Esophagus (tissue), 2 donors: Measurements from ENCODE around the gene SMURF1. TPM values are rescaled to one million over a fixed set of nuclear protein-coding genes. Genes with fewer than 3 reads are reported as not detected.

Source experiments
- H3K27ac ChIP-seq, 2 donors: one replicate each; pipeline ENCODE4 v1.5.1; 2013; ENCODE audit warnings: low read depth in 2 of 2, mild to moderate bottlenecking in 2 of 2, inconsistent platforms in 1 of 2, low read length in 1 of 2, moderate library complexity in 1 of 2
- H3K27me3 ChIP-seq, 2 donors: one replicate each; pipeline ENCODE4 v1.6.1; 2013; ENCODE audit warnings: low read length in 2 of 2, control low read depth in 1 of 2, mild to moderate bottlenecking in 1 of 2; ENCODE audit not compliant: insufficient read depth in 2 of 2, control insufficient read depth in 1 of 2
- H3K36me3 ChIP-seq, 2 donors: one replicate each; pipeline ENCODE4 v1.6.1; 2013; ENCODE audit warnings: low read length in 1 of 2; ENCODE audit not compliant: control insufficient read depth in 2 of 2, insufficient read depth in 2 of 2
- H3K4me1 ChIP-seq, 2 donors: one replicate each; pipeline ENCODE4 v1.6.1; 2013; ENCODE audit warnings: low read length in 1 of 2; ENCODE audit not compliant: control insufficient read depth in 2 of 2, insufficient read depth in 2 of 2
- H3K4me3 ChIP-seq, 2 donors: one replicate each; pipeline ENCODE4 v1.5.1; 2013; ENCODE audit warnings: low read length in 2 of 2, mild to moderate bottlenecking in 2 of 2, low read depth in 1 of 2, moderate library complexity in 1 of 2
- H3K9me3 ChIP-seq, 2 donors: one replicate each; pipeline ENCODE4 v1.6.1; 2013; ENCODE audit warnings: mild to moderate bottlenecking in 2 of 2, low read depth in 1 of 2, low read length in 1 of 2, moderate library complexity in 1 of 2; ENCODE audit not compliant: control insufficient read depth in 2 of 2, insufficient read depth in 1 of 2
- WGBS, 2 donors: extraction: QIAGEN DNeasy Blood & Tissue Kit; methylation state at CpG; one replicate each; pipeline ENCODE4 v1.1.7; 2013; 5-methylcytosine and 5-hydroxymethylcytosine counted together
- polyA plus RNA-seq, 2 donors: library from polyadenylated mRNA; stranded (reverse); fragments of 200-250 nt; gene quantifications; one replicate each; pipeline ENCODE4 v1.2.3, GENCODE V29; 2013
- donor health status: healthy with polysubstance abuse.
- donor health status: Bipolar disorder and iron deficiency.

Gene SMURF1
- polyA plus RNA-seq, 2 donors, result 11.7 to 12.9 TPM

GRCh38 chr7:99142727-99143520, 984 bp downstream of the SMURF1 start:
- Histone ChIP-seq H3K4me1 (no peaks in the 10 kb centered on the region), H3K9me3 (no peaks in the 10 kb centered on the region), H3K36me3 (no peaks in the 10 kb centered on the region), H3K27me3 (no peaks in the 10 kb centered on the region), H3K4me3 (peak overlapping the region; percentile 62 to 90), H3K27ac (peak overlapping the region; percentile 99)
- WGBS, 2 donors, result 6 to 7% methylated on average over 30 to 33 of the region's 33 CpGs

- H3K4me3 ChIP-seq, result peak overlapping the region; percentile 62 to 90
- H3K9me3 ChIP-seq, result no peaks in the 10 kb centered on the region
- peak overlapping the region; percentile 99 for H3K27ac ChIP-seq
- H3K27me3 ChIP-seq, result no peaks in the 10 kb centered on the region
- no peaks in the 10 kb centered on the region for H3K4me1 ChIP-seq
- no peaks in the 10 kb centered on the region for H3K36me3 ChIP-seq
- 5 to 17% methylated on average over 25 to 27 of the region's 27 CpGs for WGBS, 2 donors
Measured at GRCh38 chr7:99141841-99142726, 1.8 kb downstream of the SMURF1 start.

- H3K27ac ChIP-seq, result peak overlapping the region in 1 of 2 donors; percentile 99
- WGBS, 2 donors, result 15 to 25% methylated on average over 3 of the region's 3 CpGs
- no peaks in the 10 kb centered on the region for H3K27me3 ChIP-seq
- peak overlapping the region in 1 of 2 donors; percentile 90 for H3K4me3 ChIP-seq
- peaks cover 0 to 3% of the 10 kb centered on the region in 2 donors for H3K4me1 ChIP-seq
- no peaks in the 10 kb centered on the region for H3K9me3 ChIP-seq
- H3K36me3 ChIP-seq, result no peaks in the 10 kb centered on the region
Measured at GRCh38 chr7:99141334-99141733, 2.6 kb downstream of the SMURF1 start.

- Histone ChIP-seq H3K9me3 (no peaks in the 10 kb centered on the region), H3K4me3 (peak overlapping the region in 1 of 2 donors; percentile 90), H3K27me3 (no peaks in the 10 kb centered on the region), H3K36me3 (no peaks in the 10 kb centered on the region), H3K4me1 (peaks cover 0 to 4% of the 10 kb centered on the region in 2 donors), H3K27ac (no peak overlapping the region)
- 51 to 69% methylated on average over 6 of the region's 6 CpGs for WGBS, 2 donors
Measured at GRCh38 chr7:99140813-99141212, 3.1 kb downstream of the SMURF1 start.

GRCh38 chr7:99139036-99139435, 4.9 kb downstream of the SMURF1 start:
- no peak overlapping the region for H3K4me3 ChIP-seq
- H3K36me3 ChIP-seq, result no peaks in the 10 kb centered on the region
- H3K9me3 ChIP-seq, result no peaks in the 10 kb centered on the region
- H3K27me3 ChIP-seq, result no peaks in the 10 kb centered on the region
- H3K4me1 ChIP-seq, result peaks cover 0 to 4% of the 10 kb centered on the region in 2 donors
- no peak overlapping the region for H3K27ac ChIP-seq

- peak overlapping the region; percentile 6 to 47 for H3K27ac ChIP-seq
- peak overlapping the region in 1 of 2 donors; percentile 4 for H3K4me3 ChIP-seq
- no peaks in the 10 kb centered on the region for H3K36me3 ChIP-seq
- H3K4me1 ChIP-seq, result peaks cover 0 to 8% of the 10 kb centered on the region in 2 donors
- 32 to 49% methylated on average over 10 of the region's 10 CpGs for WGBS, 2 donors
- H3K27me3 ChIP-seq, result no peaks in the 10 kb centered on the region
- H3K9me3 ChIP-seq, result no peaks in the 10 kb centered on the region
Measured at GRCh38 chr7:99137411-99138180, 6.3 kb downstream of the SMURF1 start.

GRCh38 chr7:99135938-99136337, 8.0 kb downstream of the SMURF1 start:
- Histone ChIP-seq H3K4me3 (no peak overlapping the region), H3K4me1 (peaks cover 0 to 19% of the 10 kb centered on the region in 2 donors), H3K27me3 (no peaks in the 10 kb centered on the region), H3K9me3 (no peaks in the 10 kb centered on the region), H3K36me3 (no peaks in the 10 kb centered on the region), H3K27ac (no peak overlapping the region)
- WGBS, 2 donors, result 88% methylated on average over 4 of the region's 4 CpGs

- peak overlapping the region; percentile 60 to 72 for H3K27ac ChIP-seq
- no peaks in the 10 kb centered on the region for H3K27me3 ChIP-seq
- 38 to 52% methylated on average over 9 of the region's 9 CpGs for WGBS, 2 donors
- no peaks in the 10 kb centered on the region for H3K9me3 ChIP-seq
- peaks cover 0 to 22% of the 10 kb centered on the region in 2 donors for H3K4me1 ChIP-seq
- no peak overlapping the region for H3K4me3 ChIP-seq
- no peaks in the 10 kb centered on the region for H3K36me3 ChIP-seq
Measured at GRCh38 chr7:99133766-99134564, 9.9 kb downstream of the SMURF1 start.
